ENCODE measurements around the gene EPM2A. TPM values are rescaled to one million over a fixed set of nuclear protein-coding genes. Genes with fewer than 3 reads are reported as not detected.
"Not testable (repeated sequence)": the region's sequence is repeated elsewhere in the genome, so short reads cannot be mapped to it uniquely, and the experiment has no call there.

EPM2A gene
- total RNA-seq, 1 donor from 2014 or later = 6.4 TPM

- Mint-ChIP-seq H3K4me3 (ENCODE audit: low read depth) (no peak overlapping the region), H3K27me3 (ENCODE audit: low read depth) (no peaks in the 10 kb centered on the region), H3K4me1 (ENCODE audit: low read depth) (peaks cover 5% of the 10 kb centered on the region), H3K9me3 (peaks cover 10% of the 10 kb centered on the region), H3K36me3 (ENCODE audit: low read depth) (peaks cover 3% of the 10 kb centered on the region), H3K27ac (no peak overlapping the region)
- intact Hi-C loops (cut with micrococcal nuclease) = no loop called here
- DNase-seq (ENCODE audit: low spot score) = no peak
These were observed 9.3 kb upstream of the EPM2A start for GRCh38 chr6:145744619-145745018.

DNA sequence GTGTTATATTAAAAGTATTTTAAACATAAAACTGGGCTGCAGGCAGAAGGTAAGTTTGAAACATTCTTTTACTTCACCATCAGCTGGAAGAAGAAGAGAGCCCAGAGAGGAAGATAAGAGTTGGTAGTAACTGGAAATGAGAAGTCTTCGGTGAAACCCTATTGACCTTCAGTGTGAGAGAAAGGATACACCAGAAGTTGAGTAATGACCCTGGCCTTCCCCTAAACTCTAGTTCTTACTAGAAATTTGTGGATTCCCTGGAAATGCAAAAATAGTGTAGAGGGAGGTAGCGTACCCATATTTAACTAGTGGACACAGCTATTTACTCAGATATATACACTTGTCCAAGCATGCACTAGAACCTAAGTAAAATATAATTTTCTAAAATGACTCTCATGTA is 8.0 kb upstream of the EPM2A start:
- no peak for DNase-seq (ENCODE audit: low spot score)
- Mint-ChIP-seq H3K27me3 (ENCODE audit: low read depth) (no peaks in the 10 kb centered on the region), H3K4me1 (ENCODE audit: low read depth) (peaks cover 2% of the 10 kb centered on the region), H3K36me3 (ENCODE audit: low read depth) (peaks cover 3% of the 10 kb centered on the region), H3K9me3 (peaks cover 10% of the 10 kb centered on the region), H3K4me3 (ENCODE audit: low read depth) (no peak overlapping the region), H3K27ac (no peak overlapping the region)
- intact Hi-C loops (cut with micrococcal nuclease) = no loop called here

DNA sequence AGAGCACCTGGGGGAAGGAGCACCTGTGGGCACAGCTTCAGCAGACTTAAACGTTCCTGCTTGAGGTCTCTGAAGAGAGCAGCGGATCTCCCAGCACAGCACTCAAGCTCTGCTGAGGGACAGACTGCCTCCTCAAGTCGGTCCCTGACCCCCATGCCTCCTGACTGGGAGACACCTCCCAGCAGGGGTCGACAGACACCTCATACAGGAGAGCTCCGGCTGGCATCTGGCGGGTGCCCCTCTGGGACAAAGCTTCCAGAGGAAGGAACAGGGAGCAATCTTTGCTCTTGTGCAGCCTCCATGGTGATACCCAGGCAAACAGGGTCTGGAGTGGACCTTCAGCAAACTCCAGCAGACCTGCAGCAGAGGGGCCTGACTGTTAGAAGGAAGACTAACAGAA is 7.2 kb upstream of the EPM2A start:
- H3K27ac Mint-ChIP-seq; intact Hi-C loops (cut with micrococcal nuclease); H3K9me3 Mint-ChIP-seq; DNase-seq (ENCODE audit: low spot score); H3K36me3 Mint-ChIP-seq (ENCODE audit: low read depth); H3K4me3 Mint-ChIP-seq (ENCODE audit: low read depth); H3K4me1 Mint-ChIP-seq (ENCODE audit: low read depth); H3K27me3 Mint-ChIP-seq (ENCODE audit: low read depth): not testable (repeated sequence)

GRCh38 chr6:145739685-145740084 is 4.4 kb upstream of the EPM2A start:
- not testable (repeated sequence) for H3K27me3 Mint-ChIP-seq (ENCODE audit: low read depth); H3K9me3 Mint-ChIP-seq; H3K4me1 Mint-ChIP-seq (ENCODE audit: low read depth); H3K27ac Mint-ChIP-seq; H3K4me3 Mint-ChIP-seq (ENCODE audit: low read depth); DNase-seq (ENCODE audit: low spot score); H3K36me3 Mint-ChIP-seq (ENCODE audit: low read depth)
- intact Hi-C loops (cut with micrococcal nuclease) = loop anchor here (10.0 kb wide), 1 partner anchor 1465 kb away; the partner anchor contains the start of gene STXBP5

DNA sequence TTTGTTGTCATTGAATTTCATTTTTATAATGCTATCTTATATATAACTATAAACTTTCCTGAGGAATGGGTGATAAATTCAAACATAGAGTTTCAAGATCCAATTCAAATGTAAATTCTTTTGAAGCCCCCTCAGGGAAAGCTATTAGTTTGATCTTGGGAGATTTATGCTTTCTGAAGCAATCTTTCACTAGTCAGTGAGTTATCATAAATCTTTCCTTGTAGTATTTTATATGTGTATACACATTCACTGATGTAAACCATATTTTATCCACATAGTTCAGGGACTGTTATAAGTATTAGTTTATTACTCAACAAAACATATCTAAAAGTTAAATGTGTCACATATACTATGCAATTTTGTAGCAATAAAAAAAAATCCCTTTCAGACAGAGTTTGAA is 2.9 kb upstream of the EPM2A start:
- Mint-ChIP-seq H3K4me1 (ENCODE audit: low read depth) (peaks cover 13% of the 10 kb centered on the region), H3K4me3 (ENCODE audit: low read depth) (no peak overlapping the region), H3K27ac (no peak overlapping the region), H3K36me3 (ENCODE audit: low read depth) (peaks cover 3% of the 10 kb centered on the region), H3K9me3 (peaks cover 7% of the 10 kb centered on the region), H3K27me3 (ENCODE audit: low read depth) (no peaks in the 10 kb centered on the region)
- DNase-seq (ENCODE audit: low spot score) = no peak
- intact Hi-C loops (cut with micrococcal nuclease) = loop anchor here (10.0 kb wide), 1 partner anchor 1467 kb away; the partner anchor contains the start of gene STXBP5

DNA sequence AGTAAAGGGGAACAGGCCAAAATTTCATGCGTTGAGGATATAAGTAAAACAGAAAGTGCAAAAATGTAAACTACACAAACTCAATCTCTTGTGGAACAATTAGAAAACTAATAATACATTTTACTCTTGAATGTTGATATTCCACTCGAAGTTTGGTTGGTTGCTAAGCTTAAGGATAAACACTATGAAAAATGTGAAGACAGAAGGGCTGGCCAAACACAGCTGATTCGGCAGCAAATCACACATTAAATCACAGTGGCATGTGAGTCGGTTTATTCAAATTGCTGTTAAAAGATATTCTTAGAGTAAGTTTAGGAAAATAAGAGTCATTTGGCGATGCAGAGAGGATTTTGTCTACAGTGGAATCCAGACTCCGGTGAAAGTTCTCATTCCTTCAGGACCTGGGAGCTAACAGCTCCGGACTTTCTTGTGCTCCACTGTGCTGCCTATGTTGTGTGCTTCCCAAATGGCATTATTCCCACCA is 1.4 kb upstream of the EPM2A start:
- DNase-seq (ENCODE audit: low spot score) = no peak
- peaks cover 3% of the 10 kb centered on the region for H3K36me3 Mint-ChIP-seq (ENCODE audit: low read depth)
- peak overlapping the region; percentile 42 for H3K4me3 Mint-ChIP-seq (ENCODE audit: low read depth)
- peaks cover 16% of the 10 kb centered on the region for H3K4me1 Mint-ChIP-seq (ENCODE audit: low read depth)
- H3K27ac Mint-ChIP-seq = peak overlapping the region; percentile 98
- H3K27me3 Mint-ChIP-seq (ENCODE audit: low read depth) = no peaks in the 10 kb centered on the region
- intact Hi-C loops (cut with micrococcal nuclease) = loop anchor here (10.0 kb wide), 1 partner anchor 1468 kb away; the partner anchor contains the start of gene STXBP5
- peaks cover 7% of the 10 kb centered on the region for H3K9me3 Mint-ChIP-seq

DNA sequence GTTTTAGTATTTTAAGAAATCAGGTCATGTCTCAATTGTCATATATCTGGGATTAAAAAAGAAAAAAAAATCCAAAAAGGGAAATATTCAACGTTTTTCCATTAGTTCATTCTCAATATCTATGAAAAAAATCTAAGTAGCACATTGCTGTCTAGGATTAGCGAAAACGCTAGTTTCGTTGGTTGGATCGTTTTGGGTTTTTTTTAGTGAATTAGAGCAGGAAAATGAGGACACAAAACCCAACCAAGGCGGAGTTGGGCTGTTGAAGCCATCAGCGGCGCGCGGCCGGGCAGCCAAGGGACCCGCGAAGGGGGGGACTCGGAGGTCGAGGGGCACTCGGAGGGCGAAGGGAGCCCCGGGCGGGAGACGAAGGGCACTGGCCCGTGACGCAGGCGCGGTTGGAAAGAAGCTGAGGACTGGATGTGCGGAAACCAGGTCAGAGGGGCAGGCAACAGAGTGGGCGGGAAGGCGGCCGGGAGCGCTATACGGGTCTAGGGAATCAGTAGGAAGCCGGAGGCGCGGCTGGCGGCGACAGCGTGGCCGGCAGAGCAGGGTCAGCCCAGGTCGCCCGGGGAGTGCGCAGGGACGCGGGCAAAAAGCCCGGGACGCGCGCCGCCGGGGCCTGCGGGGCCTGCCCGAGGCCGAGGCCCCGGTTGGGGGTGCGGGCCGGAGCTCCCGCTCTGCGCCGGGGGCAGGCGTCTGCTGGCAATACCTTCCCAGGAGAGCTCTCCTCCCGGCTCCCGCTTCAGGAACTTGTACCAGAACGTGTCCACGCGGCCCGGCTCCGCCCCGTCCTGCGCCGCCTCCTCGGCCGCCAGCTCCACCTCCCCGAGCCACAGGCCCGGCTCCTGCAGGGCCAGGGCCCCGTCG is 599 bp downstream of the EPM2A start:
- H3K4me1 Mint-ChIP-seq (ENCODE audit: low read depth) = peaks cover 26% of the 10 kb centered on the region
- H3K36me3 Mint-ChIP-seq (ENCODE audit: low read depth) = peaks cover 11% of the 10 kb centered on the region
- intact Hi-C loops (cut with micrococcal nuclease) = loop anchor here (1.0 to 10.0 kb wide), 3 partner anchors 80 to 1470 kb away; partner anchors contain the start of genes FBXO30, SHPRH and STXBP5
- no peaks in the 10 kb centered on the region for H3K27me3 Mint-ChIP-seq (ENCODE audit: low read depth)
- H3K27ac Mint-ChIP-seq = peak overlapping the region; percentile 98
- DNase-seq (ENCODE audit: low spot score) = peak; percentile 67
- peaks cover 9% of the 10 kb centered on the region for H3K9me3 Mint-ChIP-seq
- H3K4me3 Mint-ChIP-seq (ENCODE audit: low read depth) = peak overlapping the region; percentile 93

- peaks cover 26% of the 10 kb centered on the region for H3K4me1 Mint-ChIP-seq (ENCODE audit: low read depth)
These were observed 1.5 kb downstream of the EPM2A start for GRCh38 chr6:145733810-145734209.

DNA sequence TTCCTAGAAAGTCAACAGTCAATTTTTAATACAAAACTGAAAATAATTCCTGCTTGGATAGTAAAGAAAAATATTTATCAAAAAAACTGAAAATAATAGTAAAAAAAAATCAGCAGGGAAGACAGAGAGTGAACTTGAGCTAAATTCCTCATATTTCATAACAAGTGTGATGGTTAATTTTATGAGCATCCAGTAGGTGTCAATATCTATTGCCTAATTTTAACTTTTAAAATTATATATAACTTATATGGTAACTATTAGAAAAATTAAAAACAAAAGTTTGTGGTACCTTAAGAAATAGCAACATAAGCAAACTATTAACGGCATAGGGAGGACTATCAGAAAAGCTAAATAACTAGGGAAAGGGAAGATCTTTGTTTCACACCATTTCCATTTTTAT is 2.1 kb downstream of the EPM2A start:
- peaks cover 15% of the 10 kb centered on the region for H3K9me3 Mint-ChIP-seq
- H3K27ac Mint-ChIP-seq = no peak overlapping the region
- peaks cover 26% of the 10 kb centered on the region for H3K4me1 Mint-ChIP-seq (ENCODE audit: low read depth)
- H3K27me3 Mint-ChIP-seq (ENCODE audit: low read depth) = no peaks in the 10 kb centered on the region
- no peak overlapping the region for H3K4me3 Mint-ChIP-seq (ENCODE audit: low read depth)
- H3K36me3 Mint-ChIP-seq (ENCODE audit: low read depth) = peaks cover 18% of the 10 kb centered on the region
- DNase-seq (ENCODE audit: low spot score) = no peak
- intact Hi-C loops (cut with micrococcal nuclease) = loop anchor here (10.0 kb wide), 1 partner anchor 1472 kb away; the partner anchor contains the start of gene STXBP5

More at GRCh38 chr6:145733810-145734209, 1.5 kb downstream of the EPM2A start:
- DNase-seq (ENCODE audit: low spot score) = no peak
- Mint-ChIP-seq H3K9me3 (peaks cover 11% of the 10 kb centered on the region), H3K36me3 (ENCODE audit: low read depth) (peaks cover 14% of the 10 kb centered on the region), H3K4me3 (ENCODE audit: low read depth) (peak overlapping the region; percentile 33), H3K27me3 (ENCODE audit: low read depth) (no peaks in the 10 kb centered on the region), H3K27ac (peak overlapping the region; percentile 28)
- intact Hi-C loops (cut with micrococcal nuclease) = loop anchor here (1.0 to 10.0 kb wide), 3 partner anchors 80 to 1471 kb away; partner anchors contain the start of genes FBXO30, SHPRH and STXBP5

GRCh38 chr6:145731447-145731846 is 3.9 kb downstream of the EPM2A start:
- Mint-ChIP-seq H3K4me3 (ENCODE audit: low read depth) (no peak overlapping the region), H3K9me3 (peaks cover 20% of the 10 kb centered on the region), H3K36me3 (ENCODE audit: low read depth) (peaks cover 23% of the 10 kb centered on the region), H3K27me3 (ENCODE audit: low read depth) (no peaks in the 10 kb centered on the region), H3K4me1 (ENCODE audit: low read depth) (peaks cover 23% of the 10 kb centered on the region), H3K27ac (no peak overlapping the region)
- intact Hi-C loops (cut with micrococcal nuclease) = loop anchor here (10.0 kb wide), 1 partner anchor 1473 kb away; the partner anchor contains the start of gene STXBP5
- DNase-seq (ENCODE audit: low spot score) = no peak

GRCh38 chr6:145729887-145730286 is 5.4 kb downstream of the EPM2A start:
- Mint-ChIP-seq H3K4me3 (ENCODE audit: low read depth) (no peak overlapping the region), H3K4me1 (ENCODE audit: low read depth) (peaks cover 29% of the 10 kb centered on the region), H3K36me3 (ENCODE audit: low read depth) (peaks cover 23% of the 10 kb centered on the region), H3K27me3 (ENCODE audit: low read depth) (no peaks in the 10 kb centered on the region), H3K9me3 (peaks cover 20% of the 10 kb centered on the region), H3K27ac (no peak overlapping the region)
- intact Hi-C loops (cut with micrococcal nuclease) = loop anchor here (10.0 kb wide), 1 partner anchor 1475 kb away; the partner anchor contains the start of gene STXBP5
- DNase-seq (ENCODE audit: low spot score) = no peak

DNA sequence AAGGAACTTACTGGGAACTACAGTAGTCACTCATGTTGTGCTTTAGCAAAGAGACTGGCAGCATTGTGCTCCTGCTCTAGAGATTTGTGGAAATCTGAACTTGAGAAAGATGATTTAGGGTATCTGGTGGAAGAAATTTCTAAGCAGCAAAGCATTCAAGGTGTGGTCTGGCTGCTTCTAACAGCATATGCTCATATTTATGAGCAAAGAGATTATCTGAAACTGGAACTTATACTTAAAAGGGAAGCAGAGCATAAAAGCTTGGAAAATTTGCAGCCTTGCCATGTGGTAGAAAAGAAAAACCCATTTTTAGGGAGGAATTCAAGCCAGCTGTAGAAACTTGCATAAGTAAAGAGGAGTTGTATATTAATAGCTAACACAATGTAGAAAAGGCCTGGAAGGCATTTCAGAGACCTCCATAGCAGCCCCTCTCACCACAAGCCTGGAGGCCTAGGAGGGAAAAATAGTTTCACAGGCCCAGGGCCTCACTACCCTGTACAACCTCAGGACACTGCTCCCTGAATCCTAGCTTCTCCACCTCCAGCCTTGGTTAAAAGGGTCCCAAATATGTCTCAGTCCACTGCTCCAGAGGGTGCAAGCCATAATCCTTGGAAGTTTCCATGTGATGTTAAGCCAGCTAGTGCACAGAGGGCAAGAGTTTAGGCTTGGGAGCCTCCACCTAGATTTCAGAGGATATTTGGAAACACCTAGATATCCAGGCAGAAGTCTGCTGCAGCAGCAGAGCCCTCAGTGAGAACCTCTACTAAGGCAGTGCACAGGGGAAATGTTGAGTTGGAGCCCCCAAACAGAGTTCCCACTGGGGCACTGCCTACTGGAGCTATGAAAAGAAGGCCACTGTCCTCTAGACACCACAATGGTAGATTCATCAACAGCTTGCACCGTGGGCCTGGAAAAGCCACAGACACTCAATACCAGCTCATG is 6.6 kb downstream of the EPM2A start:
- Mint-ChIP-seq H3K9me3 (peaks cover 30% of the 10 kb centered on the region), H3K4me1 (ENCODE audit: low read depth) (peaks cover 26% of the 10 kb centered on the region), H3K36me3 (ENCODE audit: low read depth) (peaks cover 27% of the 10 kb centered on the region), H3K27ac (no peak overlapping the region), H3K27me3 (ENCODE audit: low read depth) (no peaks in the 10 kb centered on the region), H3K4me3 (ENCODE audit: low read depth) (no peak overlapping the region)
- intact Hi-C loops (cut with micrococcal nuclease) = no loop called here
- no peak for DNase-seq (ENCODE audit: low spot score)
